GM12892 (cell line): Measurements from ENCODE around the gene FAM163B.

Experiments
- POLR2A ChIP-seq: IDR thresholded peaks from 2 replicates; pipeline ENCODE4 v1.6.1; 2011; ENCODE audit warnings: low read depth, low read length, control low read depth
- POLR2AphosphoS5 ChIP-seq: IDR thresholded peaks from 2 replicates; pipeline ENCODE4 v1.6.1; 2011; ENCODE audit warnings: low read depth, low read length, control low read depth

DNA sequence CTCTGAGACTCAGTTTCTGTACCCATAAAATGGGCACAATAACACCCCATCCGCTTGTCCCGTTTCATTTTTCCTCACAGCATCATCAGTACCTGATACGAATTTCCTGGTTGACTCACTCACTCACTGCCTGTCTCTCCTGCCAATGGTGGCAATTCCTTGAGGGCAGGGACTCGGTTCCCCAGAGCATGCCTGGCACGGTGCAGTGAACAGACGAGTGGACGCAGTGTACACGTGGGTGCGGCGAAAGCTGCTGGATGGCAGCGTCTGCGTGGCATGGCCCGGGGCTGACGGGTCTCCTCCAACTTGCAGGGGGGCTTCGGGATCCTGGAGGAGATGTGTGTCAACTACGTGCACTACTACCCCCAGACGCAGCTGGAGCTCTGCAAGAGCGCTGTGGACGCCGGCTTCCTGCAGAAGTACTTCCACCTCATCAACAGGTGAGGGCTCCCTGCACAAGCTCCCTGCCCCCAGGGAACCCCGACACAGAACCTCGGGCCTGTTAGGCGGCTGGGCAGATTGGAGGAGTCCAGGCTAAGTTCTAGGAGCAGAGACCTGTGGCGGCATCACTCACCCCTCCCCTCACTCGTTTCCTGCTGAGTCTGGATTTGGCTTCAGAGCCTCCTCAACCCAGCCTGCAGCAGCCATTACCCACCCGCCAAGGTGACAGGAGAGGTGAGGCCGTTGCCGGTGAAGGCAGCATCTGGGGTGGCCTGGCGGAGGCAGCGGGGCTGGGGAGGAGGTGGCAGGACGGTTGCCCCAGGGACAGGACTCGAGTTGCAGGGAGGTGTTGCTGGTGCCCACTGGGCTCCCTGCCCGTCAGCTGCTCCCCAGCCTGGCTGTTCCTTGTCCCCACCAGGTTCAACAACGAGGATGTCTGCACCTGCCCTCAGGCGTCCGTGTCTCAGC is 47.3 kb upstream of the FAM163B start:
- TF ChIP-seq POLR2AphosphoS5 (no peak), POLR2A (no peak)
